SK-N-SH (cell line): ENCODE measurements around the gene RAD17.

ENCODE experiments used
- ELF1 ChIP-seq: IDR thresholded peaks from 2 replicates; pipeline ENCODE4 v1.4.0; 2012
- POLR2AphosphoS5 ChIP-seq: IDR thresholded peaks from 2 replicates; pipeline ENCODE4 v1.6.1; 2012; ENCODE audit warnings: low read depth, low read length

DNA sequence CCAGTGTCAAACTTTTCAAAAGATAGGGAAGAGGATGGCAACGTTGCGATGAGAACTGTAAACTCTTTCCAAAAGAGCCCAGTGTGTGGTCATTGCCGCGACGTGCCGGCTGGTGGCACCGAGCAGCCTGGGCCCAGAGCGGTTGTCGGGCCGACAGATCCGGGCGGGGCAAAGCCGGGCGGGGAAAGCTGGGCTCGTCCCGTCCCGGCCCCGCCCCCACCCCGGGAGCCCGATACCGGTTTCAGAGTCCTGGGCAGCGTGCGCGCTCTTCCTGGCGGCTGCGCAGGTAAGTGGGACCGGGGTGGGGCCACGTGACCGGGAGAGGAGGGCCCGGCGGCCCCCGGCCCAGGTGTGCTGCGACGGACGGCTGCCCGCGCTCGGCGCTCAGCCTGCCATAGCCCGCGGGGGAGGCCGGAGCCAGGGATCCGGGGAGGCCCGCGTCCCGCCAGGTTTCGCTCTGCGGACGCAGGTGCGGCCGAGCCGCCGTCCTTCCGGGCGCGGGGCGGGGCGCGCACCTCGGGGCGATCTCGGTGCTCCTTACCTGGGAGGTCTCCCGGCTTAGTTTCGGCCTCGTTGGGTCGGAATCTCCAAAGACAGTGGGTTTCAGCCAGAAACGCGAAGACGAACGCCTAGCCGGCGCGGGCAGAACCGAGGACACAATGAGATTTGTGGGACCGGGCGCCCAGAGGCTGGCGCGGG is 45.4 kb downstream of the RAD17 start, which contains the start of gene MARVELD2:
- no peak for TF ChIP-seq ELF1
- TF ChIP-seq POLR2AphosphoS5, result no peak
